Activated T-helper 17 cell treated with anti-CD3 and anti-CD28 coated beads, Interleukin-2, amount 50 U/mL, for 72 hours (primary cell): ENCODE data around the gene RNF8. TPM values are rescaled to one million over a fixed set of nuclear protein-coding genes. Genes with fewer than 3 reads are reported as not detected.
A peak's percentile ranks its signal among the peaks of the same experiment; 100 is the strongest.
"Not testable (repeated sequence)": the region's sequence is repeated elsewhere in the genome, so short reads cannot be mapped to it uniquely, and the experiment has no call there.

ENCODE experiments used
- ATAC-seq: fragments of 150-1000 bp; cut with Tn5 transposase; replicated peaks from 2 replicates; pipeline ENCODE4 v1.10.0; 2021; ENCODE audit warnings: mild to moderate bottlenecking, moderate library complexity
- H3K27ac Mint-ChIP-seq: one replicate; pipeline ENCODE4 v1.8.0; 2022; ENCODE audit warnings: mixed read lengths
- H3K27me3 Mint-ChIP-seq: one replicate; pipeline ENCODE4 v1.8.0; 2022; ENCODE audit warnings: mixed read lengths
- H3K36me3 Mint-ChIP-seq: one replicate; pipeline ENCODE4 v1.8.0; 2022; ENCODE audit warnings: low read depth, mild to moderate bottlenecking, mixed read lengths
- H3K4me1 Mint-ChIP-seq: one replicate; pipeline ENCODE4 v1.8.0; 2022; ENCODE audit warnings: mixed read lengths
- H3K4me3 Mint-ChIP-seq: one replicate; pipeline ENCODE4 v1.8.0; 2022; ENCODE audit warnings: mild to moderate bottlenecking, mixed read lengths
- H3K9me3 Mint-ChIP-seq: one replicate; pipeline ENCODE4 v1.8.0; 2022; ENCODE audit warnings: mixed read lengths
- total RNA-seq, 2 donors: library from RNA; stranded (reverse); gene quantifications; one replicate each; pipeline ENCODE4 v1.2.3, GENCODE V29; 2022

Gene RNF8
- total RNA-seq, 2 donors from 2014 or later = 23.0 to 30.3 TPM

DNA sequence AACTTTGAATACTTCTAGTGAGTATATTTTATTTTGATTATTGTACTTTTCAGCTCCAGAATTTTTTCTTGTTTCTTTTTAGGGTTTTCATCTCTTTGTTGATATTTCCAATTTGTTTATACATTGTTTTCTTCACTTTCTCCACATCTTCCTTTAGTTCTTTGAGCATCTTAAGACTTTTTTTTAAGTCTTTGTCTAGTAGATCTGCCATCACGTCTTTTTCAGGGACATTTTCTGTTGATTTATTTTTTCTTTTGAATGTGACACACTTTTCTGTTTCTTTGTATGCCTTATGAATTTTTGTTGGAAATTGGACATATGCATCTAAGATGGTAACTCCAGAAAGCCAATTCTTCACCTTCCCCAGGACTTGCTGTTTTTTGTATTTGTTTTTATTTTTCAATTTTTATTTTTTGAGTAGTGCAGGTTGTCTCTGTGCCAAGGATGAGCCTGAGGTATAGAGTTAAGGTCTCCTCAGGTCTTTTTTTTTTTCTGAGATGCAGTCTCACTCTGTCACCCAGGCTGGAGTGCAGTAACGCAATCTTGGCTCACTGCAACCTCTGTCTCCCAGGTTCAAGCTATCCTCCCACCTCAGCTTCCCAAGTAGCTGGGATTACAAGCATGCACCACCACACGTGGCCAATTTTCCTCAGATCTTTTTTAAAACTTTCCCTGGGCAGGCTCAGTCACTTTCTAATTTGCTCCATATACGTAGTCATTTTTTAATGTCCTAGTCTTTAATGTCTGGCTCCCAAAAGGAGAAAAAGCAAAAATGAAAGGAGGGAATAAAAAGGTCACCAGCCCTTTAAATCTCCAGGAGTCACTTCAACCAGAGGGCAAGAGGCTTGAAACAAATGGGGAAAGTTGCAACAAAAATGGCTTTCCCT is 72.5 kb downstream of the RNF8 start:
- H3K36me3 Mint-ChIP-seq = no peaks in the 10 kb centered on the region
- no peaks in the 10 kb centered on the region for H3K9me3 Mint-ChIP-seq
- no peak overlapping the region for H3K27ac Mint-ChIP-seq
- no peak for ATAC-seq
- peaks cover 6% of the 10 kb centered on the region for H3K27me3 Mint-ChIP-seq
- H3K4me3 Mint-ChIP-seq = no peak overlapping the region
- no peaks in the 10 kb centered on the region for H3K4me1 Mint-ChIP-seq

DNA sequence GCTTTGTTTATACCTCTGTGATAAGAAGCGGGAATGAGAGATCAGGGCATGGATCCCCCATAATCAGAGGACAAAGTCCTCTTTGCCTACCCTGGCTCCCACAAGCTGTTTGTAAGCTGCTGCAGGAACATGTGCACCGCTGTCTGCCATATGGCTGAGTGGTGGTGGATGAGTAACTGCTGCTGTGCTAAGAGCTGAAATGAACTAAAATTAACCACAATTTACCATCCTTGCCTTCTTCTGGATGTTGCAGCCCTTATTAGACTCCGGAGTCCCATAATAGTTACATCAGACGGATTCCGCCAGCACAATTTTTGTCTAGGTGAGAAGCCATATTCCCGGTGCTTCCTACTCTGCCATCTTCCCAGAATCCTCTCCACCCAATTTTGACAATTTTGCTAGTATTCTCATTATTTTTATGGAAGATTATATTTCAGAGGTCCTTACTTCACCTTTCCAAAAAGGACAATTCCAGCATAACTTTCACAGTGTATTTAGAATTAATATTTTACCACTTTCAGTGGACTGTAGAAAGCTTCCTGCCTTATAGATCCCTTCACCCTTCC is 73.2 kb downstream of the RNF8 start:
- no peak for ATAC-seq
- Mint-ChIP-seq H3K4me3 (no peak overlapping the region), H3K27ac (no peak overlapping the region), H3K36me3 (no peaks in the 10 kb centered on the region), H3K9me3 (no peaks in the 10 kb centered on the region), H3K4me1 (peaks cover under 1% of the 10 kb centered on the region), H3K27me3 (peaks cover 6% of the 10 kb centered on the region)

DNA sequence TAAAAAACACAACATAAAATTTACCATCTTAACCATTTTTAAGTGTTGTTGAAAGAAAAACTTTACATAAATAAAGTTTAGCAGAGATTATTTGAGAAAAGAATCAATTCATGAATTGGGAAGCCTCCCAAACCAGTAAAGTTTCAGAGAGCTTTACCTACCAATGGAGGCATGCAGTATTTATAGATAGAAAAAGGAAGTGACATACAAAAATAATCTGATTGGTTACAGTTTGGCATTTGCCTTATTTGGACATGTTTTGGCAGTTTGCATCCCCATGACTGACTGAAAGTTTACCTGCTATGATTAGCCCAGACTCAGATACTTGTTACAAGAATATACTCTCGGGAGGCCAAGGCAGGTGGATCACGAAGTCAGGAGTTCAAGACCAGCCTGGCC is 75.6 kb downstream of the RNF8 start:
- H3K27me3 Mint-ChIP-seq = peaks cover 6% of the 10 kb centered on the region
- H3K36me3 Mint-ChIP-seq = peaks cover 10% of the 10 kb centered on the region
- peaks cover 7% of the 10 kb centered on the region for H3K4me1 Mint-ChIP-seq
- H3K9me3 Mint-ChIP-seq = no peaks in the 10 kb centered on the region
- no peak overlapping the region for H3K27ac Mint-ChIP-seq
- ATAC-seq = no peak
- no peak overlapping the region for H3K4me3 Mint-ChIP-seq

DNA sequence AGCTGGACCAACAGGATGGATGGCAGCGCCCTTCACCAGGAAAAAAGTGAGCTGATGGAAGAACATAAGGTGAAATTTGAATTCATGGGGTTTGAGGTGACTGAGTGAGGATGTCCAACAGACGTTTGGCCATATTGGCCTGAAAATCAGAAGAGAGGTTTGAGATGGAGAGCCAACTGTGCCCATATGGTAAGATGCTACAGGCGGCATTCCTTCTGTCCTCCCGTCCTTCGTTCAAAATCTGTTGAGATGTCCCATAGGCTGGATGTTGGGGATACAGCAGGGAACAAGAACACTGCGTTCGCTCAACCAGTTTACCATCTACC is 78.8 kb downstream of the RNF8 start:
- no peak for ATAC-seq
- Mint-ChIP-seq H3K27ac (peak overlapping the region; percentile 99), H3K9me3 (no peaks in the 10 kb centered on the region), H3K4me1 (peaks cover 9% of the 10 kb centered on the region), H3K27me3 (peaks cover 6% of the 10 kb centered on the region), H3K36me3 (peaks cover 32% of the 10 kb centered on the region), H3K4me3 (peak overlapping the region; percentile 97)

DNA sequence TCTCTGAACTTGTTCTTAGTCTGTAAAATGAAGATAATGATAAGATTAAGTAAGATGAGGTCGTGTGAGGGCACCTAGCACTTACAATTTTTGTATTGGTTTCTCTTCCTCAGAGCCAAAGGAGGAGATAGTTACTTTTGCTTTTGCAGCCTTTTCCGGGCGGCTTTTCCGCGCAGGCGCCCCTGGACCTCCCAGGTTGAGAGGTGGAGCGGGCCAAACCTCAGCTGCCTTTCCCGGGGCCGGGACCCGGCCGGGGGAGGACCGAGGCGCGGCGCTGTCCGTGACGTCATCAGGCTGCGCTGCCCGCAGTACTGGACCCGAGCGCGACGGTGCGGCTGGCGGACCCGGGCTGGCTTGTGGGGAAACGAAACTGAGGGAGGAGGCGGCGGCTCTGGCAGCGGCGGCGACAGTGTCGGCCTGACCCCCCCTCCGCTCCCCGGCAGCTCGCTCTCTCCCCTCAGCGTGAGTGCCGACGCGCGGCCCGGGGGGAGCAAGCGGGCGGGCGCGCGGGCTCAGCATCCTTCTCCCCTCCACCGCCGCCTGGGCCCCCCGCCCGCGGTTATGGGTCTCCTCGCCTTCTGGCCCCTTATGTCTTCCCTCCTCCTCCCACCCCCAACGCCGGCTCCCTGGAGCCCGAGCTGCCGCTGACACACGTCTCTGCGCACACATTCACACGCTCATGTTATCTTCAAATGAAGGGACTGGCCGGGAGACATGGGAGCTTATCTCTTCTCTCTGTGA is 79.3 kb downstream of the RNF8 start, which contains the start of gene CMTR1:
CMTR1 (plus strand) TSS at position 306 of the 741 bp plus-strand sequence. CDS start 2,409 bp downstream, outside the sequence.
- H3K4me1 Mint-ChIP-seq = peaks cover 14% of the 10 kb centered on the region
- H3K36me3 Mint-ChIP-seq = peaks cover 37% of the 10 kb centered on the region
- H3K9me3 Mint-ChIP-seq = no peaks in the 10 kb centered on the region
- peak; percentile 93 for ATAC-seq
- H3K4me3 Mint-ChIP-seq = peak within 1 kb of the TSS; percentile 97
- H3K27ac Mint-ChIP-seq = peak within 1 kb of the TSS; percentile 99
- H3K27me3 Mint-ChIP-seq = peaks cover under 1% of the 10 kb centered on the region

DNA sequence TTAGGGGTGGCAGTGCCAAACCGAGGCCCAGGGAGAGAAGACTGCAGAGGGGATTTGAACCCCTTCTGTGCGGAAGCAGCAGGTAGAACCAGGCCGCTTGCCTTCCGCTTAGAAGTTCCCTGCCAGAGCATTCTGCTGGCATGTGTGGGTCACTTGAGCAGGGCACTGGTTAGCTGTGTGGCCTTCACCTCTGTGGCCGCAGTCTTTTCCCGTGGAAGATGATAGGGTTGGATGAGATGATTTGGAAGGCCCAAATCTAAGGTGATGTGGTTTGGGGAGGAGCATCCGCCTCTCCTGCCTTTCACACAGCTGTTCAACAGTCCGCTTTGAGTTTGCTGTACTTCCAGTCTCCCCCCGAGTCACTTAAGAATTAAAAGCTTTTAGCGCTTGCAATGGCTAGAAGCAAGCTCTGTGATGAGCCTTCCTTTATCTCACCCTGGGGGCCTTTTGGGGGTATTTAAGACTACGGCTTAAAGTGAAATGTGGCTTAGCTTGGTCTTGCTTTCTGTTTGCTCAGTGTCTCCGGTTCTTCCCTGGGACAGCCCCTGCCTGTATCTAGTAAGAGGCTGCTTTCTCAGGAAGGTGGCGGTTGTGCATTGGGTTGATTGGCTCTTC is 80.0 kb downstream of the RNF8 start:
- ATAC-seq = peak; percentile 66
- peak overlapping the region; percentile 97 for H3K4me3 Mint-ChIP-seq
- peaks cover 14% of the 10 kb centered on the region for H3K4me1 Mint-ChIP-seq
- H3K9me3 Mint-ChIP-seq = no peaks in the 10 kb centered on the region
- H3K27ac Mint-ChIP-seq = peak overlapping the region; percentile 99
- H3K36me3 Mint-ChIP-seq = peaks cover 44% of the 10 kb centered on the region
- no peaks in the 10 kb centered on the region for H3K27me3 Mint-ChIP-seq

DNA sequence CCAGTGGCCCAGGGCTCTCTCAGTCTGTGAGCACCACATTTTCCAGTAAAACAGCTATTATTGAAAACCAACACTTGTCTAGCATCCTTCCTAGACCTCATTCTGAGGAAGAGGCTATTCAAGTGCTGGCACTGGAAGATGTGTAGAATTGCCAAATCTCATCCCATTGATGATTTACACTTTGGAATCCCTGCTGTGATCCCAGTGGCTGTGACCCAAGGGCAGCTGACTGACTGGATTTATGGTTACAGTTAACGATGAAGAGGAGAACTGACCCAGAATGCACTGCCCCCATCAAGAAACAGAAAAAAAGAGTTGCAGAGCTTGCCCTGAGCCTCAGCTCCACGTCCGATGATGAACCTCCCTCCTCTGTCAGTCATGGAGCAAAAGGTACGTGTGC is 81.6 kb downstream of the RNF8 start:
- no peaks in the 10 kb centered on the region for H3K27me3 Mint-ChIP-seq
- H3K36me3 Mint-ChIP-seq = peaks cover 60% of the 10 kb centered on the region
- H3K4me3 Mint-ChIP-seq = peak overlapping the region; percentile 97
- no peaks in the 10 kb centered on the region for H3K9me3 Mint-ChIP-seq
- ATAC-seq = no peak
- H3K4me1 Mint-ChIP-seq = peaks cover 20% of the 10 kb centered on the region
- H3K27ac Mint-ChIP-seq = peak overlapping the region; percentile 99

DNA sequence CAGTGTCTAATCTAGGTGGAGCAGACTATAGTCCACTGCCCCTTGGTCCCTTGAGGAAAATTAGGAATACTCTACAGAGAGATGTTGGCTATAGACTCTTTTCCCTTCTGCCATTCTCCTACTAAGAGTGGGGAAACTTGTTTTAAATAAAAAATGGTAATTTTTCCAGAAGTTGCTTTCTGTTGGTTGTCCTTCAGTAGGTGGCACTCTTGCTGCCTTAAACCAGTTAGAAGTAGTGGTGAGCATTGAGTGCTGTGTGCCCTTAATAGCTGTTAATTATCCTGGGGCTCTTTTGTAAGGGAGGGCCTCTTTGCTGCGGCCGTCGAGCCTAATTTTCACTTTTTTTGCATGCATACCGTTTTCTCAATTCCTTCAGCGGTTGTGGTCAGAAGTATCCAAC is 82.0 kb downstream of the RNF8 start:
- peak overlapping the region; percentile 97 for H3K4me3 Mint-ChIP-seq
- H3K27ac Mint-ChIP-seq = peak overlapping the region; percentile 12
- H3K9me3 Mint-ChIP-seq = no peaks in the 10 kb centered on the region
- ATAC-seq = no peak
- H3K27me3 Mint-ChIP-seq = no peaks in the 10 kb centered on the region
- peaks cover 61% of the 10 kb centered on the region for H3K36me3 Mint-ChIP-seq
- H3K4me1 Mint-ChIP-seq = peaks cover 20% of the 10 kb centered on the region

DNA sequence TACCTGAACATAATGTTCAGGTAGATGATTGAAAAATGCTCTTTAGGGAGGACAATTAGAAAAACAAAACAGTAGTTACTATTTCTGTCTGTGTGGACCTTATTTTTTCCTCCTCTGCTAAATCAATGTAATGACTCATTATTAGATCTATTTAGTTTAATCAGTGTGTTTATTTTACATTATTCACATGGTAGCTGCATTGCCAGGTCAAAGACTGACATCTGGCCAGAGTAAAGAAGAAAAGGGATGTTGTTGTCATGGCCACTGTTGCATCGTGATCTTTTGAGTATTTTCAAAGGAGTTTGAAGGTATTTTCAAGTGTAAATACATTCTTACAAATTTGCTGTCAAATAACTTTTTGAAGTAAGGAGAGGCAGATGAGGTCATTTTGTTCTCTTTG is 85.1 kb downstream of the RNF8 start:
- no peak overlapping the region for H3K27ac Mint-ChIP-seq
- H3K4me3 Mint-ChIP-seq = no peak overlapping the region
- H3K9me3 Mint-ChIP-seq = no peaks in the 10 kb centered on the region
- H3K4me1 Mint-ChIP-seq = peaks cover 29% of the 10 kb centered on the region
- peaks cover 74% of the 10 kb centered on the region for H3K36me3 Mint-ChIP-seq
- H3K27me3 Mint-ChIP-seq = no peaks in the 10 kb centered on the region
- ATAC-seq = no peak

DNA sequence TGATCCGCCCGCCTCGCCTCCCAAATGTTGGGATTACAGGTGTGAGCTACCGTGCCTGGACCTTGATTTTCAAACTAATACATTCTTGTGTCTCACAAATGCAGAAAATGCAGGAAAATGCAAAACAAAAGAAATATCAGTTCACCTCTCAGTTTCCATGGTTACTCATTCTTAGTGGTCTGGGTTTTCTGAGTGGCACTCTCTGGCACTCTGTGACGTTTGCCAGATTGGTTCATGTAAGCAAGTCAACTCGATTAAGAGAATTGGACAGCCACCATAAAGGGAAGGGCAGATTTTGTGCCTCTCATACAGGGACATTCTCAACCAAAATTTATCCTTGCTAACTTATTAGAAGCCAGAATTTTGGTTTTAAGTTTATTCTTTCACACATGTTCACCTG is 87.9 kb downstream of the RNF8 start:
- Mint-ChIP-seq H3K4me3 (peak overlapping the region; percentile 81), H3K27me3 (no peaks in the 10 kb centered on the region), H3K27ac (peak overlapping the region; percentile 88), H3K9me3 (no peaks in the 10 kb centered on the region), H3K36me3 (peaks cover 85% of the 10 kb centered on the region), H3K4me1 (peaks cover 29% of the 10 kb centered on the region)
- ATAC-seq = peak; percentile 74

DNA sequence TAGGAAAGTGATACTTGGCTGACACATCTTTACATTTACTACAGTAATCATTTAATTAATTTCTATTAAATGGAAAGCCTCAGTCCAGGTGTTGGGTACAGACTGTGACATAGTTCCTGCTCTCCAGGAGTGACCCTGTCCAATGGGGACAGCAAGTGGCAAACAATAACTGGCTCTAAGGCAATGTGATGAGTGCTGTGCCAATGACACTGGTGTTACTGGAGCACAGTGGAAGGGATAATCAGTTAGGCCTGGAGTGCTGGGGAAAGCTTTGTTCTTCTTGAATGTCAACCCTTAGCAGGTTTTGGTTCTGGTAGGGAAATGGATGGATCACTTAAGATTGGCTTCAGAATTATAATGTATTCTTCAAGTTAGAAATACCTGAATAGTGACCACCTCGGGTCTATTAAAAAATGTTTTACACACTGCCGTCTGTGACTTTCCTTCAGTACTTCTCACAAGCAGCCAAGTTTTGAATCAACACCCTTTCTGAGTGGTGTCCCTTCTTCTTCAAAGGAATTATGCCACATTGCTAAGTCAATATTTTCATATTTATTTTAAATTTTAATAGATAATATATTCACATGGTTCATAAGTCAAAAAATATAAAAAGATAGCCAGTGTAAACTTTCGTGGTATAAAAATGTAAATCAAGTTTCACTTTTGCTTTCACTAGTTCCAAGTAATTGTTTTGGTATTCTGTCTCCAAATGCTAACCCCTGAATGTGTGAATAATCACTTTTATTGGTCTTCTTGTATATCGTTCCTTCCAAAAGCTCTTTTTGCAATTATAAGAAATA is 88.8 kb downstream of the RNF8 start:
- peak; percentile 55 for ATAC-seq
- Mint-ChIP-seq H3K27ac (peak overlapping the region; percentile 88), H3K4me3 (peak overlapping the region; percentile 81), H3K27me3 (no peaks in the 10 kb centered on the region), H3K9me3 (no peaks in the 10 kb centered on the region), H3K36me3 (peaks cover 85% of the 10 kb centered on the region), H3K4me1 (peaks cover 26% of the 10 kb centered on the region)

DNA sequence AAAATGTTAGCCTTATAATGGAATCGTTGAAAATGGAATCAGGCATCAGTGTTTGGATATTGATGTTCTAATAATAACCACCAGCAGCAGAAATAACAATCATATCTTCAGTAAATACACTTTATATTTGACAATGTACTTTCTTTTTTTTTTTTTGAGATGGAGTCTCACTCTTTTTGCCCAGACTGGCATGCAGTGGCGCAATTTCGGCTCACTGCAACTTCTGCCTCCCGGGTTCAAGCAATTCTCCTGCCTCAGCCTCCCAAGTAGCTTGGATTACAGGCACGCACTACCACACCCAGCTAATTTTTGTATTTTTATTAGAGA is 89.4 kb downstream of the RNF8 start:
- Mint-ChIP-seq H3K4me1 (peaks cover 21% of the 10 kb centered on the region), H3K27ac (peak overlapping the region; percentile 88), H3K36me3 (peaks cover 85% of the 10 kb centered on the region), H3K4me3 (peak overlapping the region; percentile 81)
- H3K9me3 Mint-ChIP-seq, H3K27me3 Mint-ChIP-seq, ATAC-seq: not testable (repeated sequence)
